HepG2 (cell line): Measurements from ENCODE around the gene FAM222A. TPM values are rescaled to one million over a fixed set of nuclear protein-coding genes. Genes with fewer than 3 reads are reported as not detected.

Experiments used
- ATAC-seq: fragments of 200-7000 bp; cut with Tn5 transposase; 3 replicates; pipeline ENCODE4 v1.9.1; 2020; ENCODE audit warnings: mild to moderate bottlenecking, moderate library complexity
- BruUV-seq: library from RNA; stranded (reverse); fragments of 400-500 nt; replicated peaks from 2 replicates; lab custom pipeline; 2021; lab: Mats Ljungman, UMichigan
- CTCF ChIA-PET: fragments of 300-600 bp; formaldehyde crosslinking; extraction: SDS; loops from one replicate; lab custom pipeline; 2021; ENCODE audit warnings: low total read pairs, inconsistent platforms, low intra/inter-chr PET ratio; lab: Yijun Ruan, JAX
- POLR2A ChIA-PET: fragments of 350-600 bp; sonication (Branson Sonifier 250); formaldehyde crosslinking; loops from one replicate; lab custom pipeline; 2020; ENCODE audit warnings: antibody characterized with exemption, inconsistent platforms; lab: Yijun Ruan, JAX
- DNase-seq: peaks from one replicate; pipeline ENCODE4 v3.0.0-alpha.2; 2015; ENCODE audit warnings: low spot score
- FAIRE-seq: peaks from 3 replicates; lab custom pipeline; 2011; peaks lifted over from hg19 to GRCh38; lab: Jason Lieb, UNC
- H2AFZ ChIP-seq: one replicate; pipeline ENCODE4 v1.6.1; 2011; ENCODE audit warnings: low read length, inconsistent platforms
- H3K27ac ChIP-seq: fragments of 300-600 bp; 3 replicates; pipeline ENCODE4 v1.8.0; 2011; ENCODE audit warnings: mixed run types, mild to moderate bottlenecking, mixed read lengths, low read length, inconsistent platforms; ENCODE audit not compliant: insufficient read depth; ENCODE audit errors: extremely low read length
- H3K27me3 ChIP-seq, 2 experiments: fragments of 200-600 bp in 1 of 2; 2 replicates in 1 of 2; 3 replicates in 1 of 2; pipeline versions ENCODE4 v1.6.0 to v1.8.0; 2011; ENCODE audit warnings: low read length in 2 of 2, mild to moderate bottlenecking in 2 of 2, moderate library complexity in 2 of 2, inconsistent platforms in 1 of 2; ENCODE audit not compliant: insufficient read depth in 2 of 2, control insufficient read depth in 1 of 2
- H3K36me3 ChIP-seq, 2 experiments: fragments of 200-600 bp in 1 of 2; replicated peaks in 1 of 2; 2 replicates in 1 of 2; 3 replicates in 1 of 2; pipeline versions ENCODE4 v1.5.1 to v1.8.0; 2011; ENCODE audit warnings: low read length in 2 of 2, inconsistent platforms in 1 of 2; ENCODE audit not compliant: insufficient read depth in 2 of 2, control insufficient read depth in 1 of 2
- H3K4me1 ChIP-seq: 2 replicates; pipeline ENCODE4 v1.5.1; 2012; ENCODE audit warnings: low read length, inconsistent platforms; ENCODE audit not compliant: insufficient read depth
- H3K4me2 ChIP-seq: 2 replicates; pipeline ENCODE4 v1.6.0; 2011; ENCODE audit warnings: low read depth, low read length, inconsistent platforms
- H3K4me3 ChIP-seq, 3 experiments: fragments of 200-600 bp in 1 of 3; sonication (generic), shearing (Covaris generic) in 1 of 3; replicated peaks in 1 of 3; 2 replicates each; pipeline ENCODE4 v1.5.1; 2011 to 2016; ENCODE audit warnings: low read length in 3 of 3, inconsistent platforms in 2 of 3, low read depth in 2 of 3, mild to moderate bottlenecking in 2 of 3, control low read depth in 1 of 3, mixed read lengths in 1 of 3; ENCODE audit not compliant: insufficient read depth in 1 of 3
- H3K79me2 ChIP-seq: one replicate; pipeline ENCODE4 v1.6.1; 2011; ENCODE audit warnings: low read length, inconsistent platforms; ENCODE audit not compliant: insufficient read depth
- H3K9ac ChIP-seq: 2 replicates; pipeline ENCODE4 v1.6.0; 2011; ENCODE audit warnings: mild to moderate bottlenecking, low read depth, low read length, inconsistent platforms; ENCODE audit not compliant: insufficient read depth
- H3K9me3 ChIP-seq: 2 replicates; pipeline ENCODE4 v1.5.1; 2012; ENCODE audit warnings: mild to moderate bottlenecking, low read length
- H4K20me1 ChIP-seq: 2 replicates; pipeline ENCODE4 v1.6.0; 2011; ENCODE audit warnings: inconsistent platforms, mild to moderate bottlenecking, low read length, moderate library complexity; ENCODE audit not compliant: insufficient read depth
- ARID5B ChIP-seq: IDR thresholded peaks from 2 replicates; pipeline ENCODE4 v1.4.0; 2020; ENCODE audit warnings: mild to moderate bottlenecking, missing genetic modification reagents
- ETV6 ChIP-seq: sonication (generic); formaldehyde crosslinking; conservative IDR thresholded peaks from 2 replicates; pipeline ENCODE4 v1.4.0; 2020; ENCODE audit warnings: missing genetic modification reagents
- PHF20 ChIP-seq: sonication (generic); formaldehyde crosslinking; IDR thresholded peaks from 2 replicates; pipeline ENCODE4 v1.5.0; 2020; ENCODE audit warnings: mild to moderate bottlenecking, missing genetic modification reagents
- SIX4 ChIP-seq: sonication (generic); formaldehyde crosslinking; IDR thresholded peaks from 2 replicates; pipeline ENCODE4 v1.4.0; 2020; ENCODE audit warnings: missing genetic modification reagents
- ZFP90 ChIP-seq: sonication (generic); formaldehyde crosslinking; IDR thresholded peaks from 2 replicates; pipeline ENCODE4 v1.8.0; 2022; ENCODE audit warnings: missing genetic modification reagents, mild to moderate bottlenecking, inconsistent platforms, borderline replicate concordance
- ZNF205 ChIP-seq: IDR thresholded peaks from 2 replicates; pipeline ENCODE4 v1.6.1; 2018; ENCODE audit warnings: missing biosample characterization, missing genetic modification reagents
- ZNF629 ChIP-seq: sonication (generic); formaldehyde crosslinking; conservative IDR thresholded peaks from 2 replicates; pipeline ENCODE4 v1.5.0; 2020; ENCODE audit warnings: missing genetic modification reagents
- ZNF761 ChIP-seq: sonication (generic); formaldehyde crosslinking; conservative IDR thresholded peaks from 2 replicates; pipeline ENCODE4 v1.4.0; 2020; ENCODE audit warnings: mild to moderate bottlenecking, missing genetic modification reagents
- ZNF772 ChIP-seq: sonication (generic); formaldehyde crosslinking; IDR thresholded peaks from 2 replicates; pipeline ENCODE4 v1.5.0; 2020; ENCODE audit warnings: mild to moderate bottlenecking, missing genetic modification reagents
- WGBS: methylation state at CpG from one replicate; pipeline ENCODE4 v1.1.6; 2017; ENCODE audit warnings: low lambda C conversion rate; 5-methylcytosine and 5-hydroxymethylcytosine counted together
- in situ Hi-C: cut with HindIII; loops from 2 replicates; pipeline ENCODE4 v1.10.0; 2017; ENCODE audit warnings: low pct_unique_long_range_greater_than_20kb; ENCODE audit not compliant: extremely low pct_ligation_motif_present
- intact Hi-C: fragments of 100-400 bp; cut with micrococcal nuclease; formaldehyde crosslinking; loops from one replicate; pipeline ENCODE4 v1.10.0; 2022; ENCODE audit not compliant: unreplicated experiment
- polyA plus RNA-seq, 8 experiments: library from polyadenylated mRNA; depleted of rRNA in 3 of 8; stranded (reverse) in 7 of 8; unstranded in 1 of 8; fragments of >200 nt; fragmentation: Illumina TruSeq in 4 of 8; extraction: Trizol in 4 of 8; gene quantifications; 2 replicates each; pipeline versions ENCODE4 v1.2.1 to v1.2.3, GENCODE V29; 2011 to 2016; ENCODE audit warnings: low read depth in 4 of 8, missing spikeins in 1 of 8, mixed read lengths in 1 of 8; ENCODE audit not compliant: insufficient read depth in 1 of 8
- total RNA-seq, 5 experiments: library from RNA; depleted of rRNA; stranded (reverse); fragments of >200 nt; fragmentation: Illumina TruSeq; extraction: Trizol; gene quantifications; 2 replicates each; pipeline ENCODE4 v1.2.3, GENCODE V29; 2016; ENCODE audit warnings: low read depth in 1 of 5

The FAM222A gene
- total and polyA plus RNA-seq, 2 of the 13 experiments (the other 11 are each of a cell fraction or from before 2014, with no cell fraction given): 2.7 to 9.6 TPM

GRCh38 chr12:109725321-109726105 is 11.9 kb downstream of the FAM222A start:
- POLR2A ChIA-PET: interaction anchor here (0.7 to 2.3 kb wide), 4 partner anchors 12 to 152 kb away, joined by 3 to 9 read pairs (median 3); partner anchors contain the start of genes FAM222A, MMAB and MVK

GRCh38 chr12:109726106-109726497 is 12.5 kb downstream of the FAM222A start:
- Histone ChIP-seq H3K4me2 (peak overlapping the region; percentile 57; the same call in 1 of the 2 replicates), H4K20me1 (no peaks in the 10 kb centered on the region), H3K36me3 (peaks cover 0 to 7% of the 10 kb centered on the region in 2 experiments; a peak in 1 of 5 replicates), H2AFZ (no peak overlapping the region), H3K27ac (peak overlapping the region; percentile 83), H3K79me2 (peaks cover 10% of the 10 kb centered on the region), H3K9ac (peak overlapping the region; percentile 63; the same call in 1 of the 2 replicates), H3K4me3 (0 out of 6 replicates have a peak overlapping the region, but pooled peaks of 1 of the 3 experiments have one; percentile 12), H3K9me3 (no peaks in the 10 kb centered on the region), H3K27me3 (no peaks in the 10 kb centered on the region), H3K4me1 (peaks cover 73% of the 10 kb centered on the region)
- in situ Hi-C loops: no loop called here
- TF ChIP-seq ARID5B (CRISPR knock-in tag): no peak
- 0 out of 2 replicates have a peak, but pooled peaks have one; percentile 42 for TF ChIP-seq ZNF761 (CRISPR knock-in tag)
- TF ChIP-seq ZNF629 (CRISPR knock-in tag): peak; percentile 90
- TF ChIP-seq ZNF772 (CRISPR knock-in tag): no peak
- 100% methylated on average over 1 of the region's 1 CpG for WGBS
- no TSS peak for BruUV-seq
- POLR2A ChIA-PET: interaction anchor here (1.1 to 2.3 kb wide), 4 partner anchors 11 to 152 kb away, joined by 3 to 21 read pairs (median 6); partner anchors contain the start of genes FAM222A, MMAB and MVK
- ATAC-seq (no peak), FAIRE-seq (peak; percentile 36), DNase-seq (no peak)
- intact Hi-C loops: no loop called here
- CTCF ChIA-PET: no interaction called here

More at GRCh38 chr12:109725321-109726105, 11.9 kb downstream of the FAM222A start:
- 95% methylated on average over 22 of the region's 24 CpGs for WGBS
- no TSS peak for BruUV-seq
- Histone ChIP-seq H3K27ac (peak overlapping the region; percentile 83), H3K9ac (no peak overlapping the region; the same call in 1 of the 2 replicates), H2AFZ (no peak overlapping the region), H4K20me1 (no peaks in the 10 kb centered on the region)
- intact Hi-C loops (no loop called here), in situ Hi-C loops (no loop called here)
- no peak for FAIRE-seq
- TF ChIP-seq SIX4 (CRISPR knock-in tag) (no peak), ZNF629 (CRISPR knock-in tag) (0 out of 2 replicates have a peak, but pooled peaks have one; percentile 5), ZFP90 (CRISPR knock-in tag) (no peak), PHF20 (CRISPR knock-in tag) (no peak), ETV6 (CRISPR knock-in tag) (no peak), ZNF205 (no peak)
- TF ChIP-seq, all 625 proteins: peak for 1
- Histone ChIP-seq H3K27me3 (no peaks in the 10 kb centered on the region), H3K9me3 (no peaks in the 10 kb centered on the region), H3K36me3 (peaks cover 0 to 6% of the 10 kb centered on the region in 2 experiments; a peak in 1 of 5 replicates), H3K4me1 (peaks cover 73% of the 10 kb centered on the region), H3K79me2 (peaks cover 10% of the 10 kb centered on the region), H3K4me3 (no peak overlapping the region), H3K4me2 (no peak overlapping the region)
- CTCF ChIA-PET: no interaction called here
- DNase-seq: no peak
- no peak for ATAC-seq
